ENCODE results near the gene COL15A1.

Gene COL15A1

DNA sequence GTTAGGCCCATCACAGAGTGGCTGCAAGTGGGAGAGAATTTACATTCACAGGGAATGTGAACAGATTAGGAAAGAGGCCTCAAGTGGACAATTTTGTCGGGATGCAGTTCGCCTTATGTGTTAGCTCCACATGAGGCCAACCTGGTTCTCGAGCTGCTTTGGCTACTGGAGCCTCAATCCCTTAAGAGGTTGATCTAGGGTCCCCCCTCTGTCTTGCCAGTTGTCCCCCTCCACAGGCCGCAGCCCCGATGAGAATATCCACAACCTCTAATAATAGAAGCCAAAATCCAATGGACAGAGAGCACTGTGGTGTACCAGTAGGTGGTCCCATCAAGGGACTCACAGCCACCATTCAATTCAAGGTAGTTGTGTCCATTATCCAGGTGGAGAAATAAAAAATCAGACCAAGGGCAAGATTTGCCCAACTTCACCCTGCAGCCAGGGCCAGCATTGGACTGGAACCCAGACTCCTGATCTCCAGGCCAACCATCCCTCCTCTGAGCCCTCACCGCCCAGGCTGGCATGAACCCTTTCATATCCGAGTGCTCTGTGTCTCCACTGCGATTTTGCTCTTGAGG, 1.7 kb upstream of the COL15A1 start:
- Histone ChIP-seq H3K9me3 (ENCODE audit: control insufficient read depth, insufficient read depth, low read length) (no peaks in the 10 kb centered on the region), H3K9me2 (replicated peaks; ENCODE audit: control insufficient read depth, low read length) (no peaks in the 10 kb centered on the region), H3F3A (ENCODE audit: control insufficient read depth, insufficient read depth) (no peaks in the 10 kb centered on the region), H3K79me2 (ENCODE audit: control insufficient read depth, low read length) (no peaks in the 10 kb centered on the region), H3K27ac (ENCODE audit: low read depth, low read length) (no peak overlapping the region), H3K4me1 (ENCODE audit: control insufficient read depth, low read length) (no peaks in the 10 kb centered on the region), H3K4me3 (ENCODE audit: low read length) (no peak overlapping the region), H3K27me3 (ENCODE audit: control insufficient read depth, low read length) (peaks cover 32% of the 10 kb centered on the region), H3K36me3 (ENCODE audit: control insufficient read depth, low read length) (no peaks in the 10 kb centered on the region), H3K4me2 (ENCODE audit: low read length) (no peak overlapping the region), H4K20me1 (ENCODE audit: control insufficient read depth, insufficient read depth, low read depth, low read length) (no peaks in the 10 kb centered on the region)
- TF ChIP-seq EZH2phosphoT487 (IDR thresholded peaks at IDR 0.05; ENCODE audit: borderline replicate concordance, low read length), result no peak
- TF ChIP-seq CTCF (IDR thresholded peaks at IDR 0.05; ENCODE audit: low read depth, low read length, poor library complexity, severe bottlenecking), result no peak

GRCh38 chr9:98942906-98943681, 613 bp upstream of the COL15A1 start:
- H3K79me2 ChIP-seq (ENCODE audit: control insufficient read depth, low read length), result no peaks in the 10 kb centered on the region
- no peaks in the 10 kb centered on the region for H4K20me1 ChIP-seq (ENCODE audit: control insufficient read depth, insufficient read depth, low read depth, low read length)
- no peaks in the 10 kb centered on the region for H3K36me3 ChIP-seq (ENCODE audit: control insufficient read depth, low read length)
- H3K27me3 ChIP-seq (ENCODE audit: control insufficient read depth, low read length), result peaks cover 32% of the 10 kb centered on the region
- H3K4me2 ChIP-seq (ENCODE audit: low read length), result no peak overlapping the region
- H3K4me1 ChIP-seq (ENCODE audit: control insufficient read depth, low read length), result no peaks in the 10 kb centered on the region
- no peak overlapping the region for H3K4me3 ChIP-seq (ENCODE audit: low read length)
- no peaks in the 10 kb centered on the region for H3K9me3 ChIP-seq (ENCODE audit: control insufficient read depth, insufficient read depth, low read length)
- no peak overlapping the region for H3K27ac ChIP-seq (ENCODE audit: low read depth, low read length)
- H3K9me2 ChIP-seq (replicated peaks; ENCODE audit: control insufficient read depth, low read length), result no peaks in the 10 kb centered on the region
- no peak for TF ChIP-seq CTCF (IDR thresholded peaks at IDR 0.05; ENCODE audit: low read depth, low read length, poor library complexity, severe bottlenecking)
- TF ChIP-seq EZH2phosphoT487 (IDR thresholded peaks at IDR 0.05; ENCODE audit: borderline replicate concordance, low read length), result no peak
- H3F3A ChIP-seq (ENCODE audit: control insufficient read depth, insufficient read depth), result no peaks in the 10 kb centered on the region

GRCh38 chr9:98944057-98944733, 488 bp downstream of the COL15A1 start:
- Histone ChIP-seq H3K36me3 (ENCODE audit: control insufficient read depth, low read length) (no peaks in the 10 kb centered on the region), H3K27me3 (ENCODE audit: control insufficient read depth, low read length) (peaks cover 27% of the 10 kb centered on the region), H3K4me3 (ENCODE audit: low read length) (no peak overlapping the region), H3K27ac (ENCODE audit: low read depth, low read length) (no peak overlapping the region), H3K4me2 (ENCODE audit: low read length) (no peak overlapping the region), H3K79me2 (ENCODE audit: control insufficient read depth, low read length) (no peaks in the 10 kb centered on the region), H3K4me1 (ENCODE audit: control insufficient read depth, low read length) (no peaks in the 10 kb centered on the region), H3K9me3 (ENCODE audit: control insufficient read depth, insufficient read depth, low read length) (no peaks in the 10 kb centered on the region), H3F3A (ENCODE audit: control insufficient read depth, insufficient read depth) (no peaks in the 10 kb centered on the region), H4K20me1 (ENCODE audit: control insufficient read depth, insufficient read depth, low read depth, low read length) (no peaks in the 10 kb centered on the region), H3K9me2 (replicated peaks; ENCODE audit: control insufficient read depth, low read length) (no peaks in the 10 kb centered on the region)
- no peak for TF ChIP-seq CTCF (IDR thresholded peaks at IDR 0.05; ENCODE audit: low read depth, low read length, poor library complexity, severe bottlenecking)
- TF ChIP-seq EZH2phosphoT487 (IDR thresholded peaks at IDR 0.05; ENCODE audit: borderline replicate concordance, low read length), result no peak
